HG02678 (cell line): ENCODE data around the gene RIMBP2.

Experiments used
- ATAC-seq: cut with Tn5 transposase; IDR thresholded peaks from one replicate; pipeline ENCODE4 v1.9.1; 2021; ENCODE audit warnings: mild to moderate bottlenecking, moderate library complexity; ENCODE audit not compliant: unreplicated experiment

RIMBP2 gene

DNA sequence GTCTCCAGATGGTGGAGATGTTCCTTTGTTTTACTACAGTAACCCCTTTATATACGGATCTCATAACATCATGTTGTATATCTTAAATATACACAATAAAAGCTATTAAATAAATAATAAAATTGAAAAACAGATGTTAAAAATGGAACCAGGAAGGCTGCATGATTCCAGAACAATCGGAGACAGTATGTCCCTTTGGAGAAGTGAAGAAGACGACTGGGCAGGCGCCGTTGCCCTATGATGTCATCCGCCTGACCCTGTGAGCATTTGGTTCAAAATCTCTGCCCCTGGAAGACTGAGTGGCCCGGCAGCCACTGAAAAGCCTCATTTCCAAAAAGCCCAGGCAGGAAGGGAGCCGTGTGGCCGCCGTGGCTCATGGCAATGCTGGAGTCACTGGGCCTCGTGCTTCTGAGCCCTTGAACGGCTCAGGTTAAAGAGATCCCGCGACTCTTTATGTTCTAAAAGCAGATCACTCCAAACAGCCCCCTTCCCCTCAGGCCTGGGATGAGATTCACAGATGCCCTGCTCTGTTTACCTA, 30.8 kb downstream of the RIMBP2 start:
- ATAC-seq = no peak

DNA sequence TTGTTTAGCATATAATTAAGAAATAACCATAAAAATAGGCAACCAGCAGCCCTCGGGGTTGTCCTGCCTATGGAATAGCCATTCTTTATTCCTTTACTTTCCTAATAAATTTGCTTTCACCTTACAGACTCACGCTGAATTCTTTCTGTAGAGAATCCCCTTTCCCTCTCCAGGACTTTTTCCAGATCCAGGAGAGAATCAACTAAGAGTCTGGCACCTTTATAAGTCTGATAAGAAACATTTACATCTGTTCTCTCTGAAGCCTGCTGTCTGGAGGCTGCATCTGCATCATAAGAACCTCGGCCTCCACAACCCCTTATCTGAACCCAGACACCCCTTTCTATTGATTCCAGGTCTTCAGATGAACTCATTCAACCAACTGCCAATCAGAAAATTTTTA, 32.3 kb downstream of the RIMBP2 start:
- ATAC-seq = no peak

DNA sequence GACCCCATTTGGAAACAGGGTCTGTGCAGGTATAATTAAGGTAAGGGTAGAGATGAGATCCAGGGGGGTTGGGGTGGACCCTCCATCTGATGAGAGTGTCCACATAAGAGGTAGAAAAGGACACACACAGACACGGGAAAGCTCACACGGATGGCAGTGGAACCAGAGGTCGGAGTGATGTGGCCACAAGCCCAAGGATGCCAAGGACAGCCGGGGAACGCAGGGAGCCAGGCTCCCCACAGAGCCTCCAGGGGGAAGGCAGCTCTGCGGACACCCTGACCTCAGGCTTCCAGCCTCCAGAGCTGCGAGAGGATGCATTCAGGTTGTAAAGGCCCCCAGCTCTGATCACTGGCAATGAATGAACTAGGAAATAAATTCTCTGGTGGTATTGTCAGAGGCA, 33.0 kb downstream of the RIMBP2 start:
- ATAC-seq = no peak

DNA sequence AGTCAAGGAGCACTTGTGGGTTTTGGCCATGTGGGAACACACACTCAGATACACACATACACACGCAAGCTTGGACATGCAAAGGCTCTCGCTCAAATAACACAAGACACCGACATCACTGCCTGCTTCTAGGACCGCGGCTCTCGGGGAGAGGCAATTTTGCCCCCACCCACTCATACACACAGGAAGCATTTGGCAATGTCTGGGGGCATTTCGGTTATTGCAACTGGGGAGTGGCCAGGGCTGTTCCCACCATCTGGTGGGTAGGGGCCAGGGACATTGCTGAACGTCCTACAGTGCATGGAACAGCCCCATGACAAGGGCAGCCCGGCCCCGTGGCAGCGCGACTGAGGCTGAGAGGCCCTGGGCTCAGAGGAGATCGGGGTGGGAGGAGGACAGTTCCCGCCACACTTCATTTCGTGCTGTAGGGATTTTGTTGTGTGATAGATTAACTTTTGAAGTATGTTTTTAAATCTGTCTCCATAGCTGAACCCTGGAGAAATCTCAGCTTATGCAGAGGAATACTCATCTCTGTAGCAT, 35.6 kb downstream of the RIMBP2 start:
- ATAC-seq = no peak

DNA sequence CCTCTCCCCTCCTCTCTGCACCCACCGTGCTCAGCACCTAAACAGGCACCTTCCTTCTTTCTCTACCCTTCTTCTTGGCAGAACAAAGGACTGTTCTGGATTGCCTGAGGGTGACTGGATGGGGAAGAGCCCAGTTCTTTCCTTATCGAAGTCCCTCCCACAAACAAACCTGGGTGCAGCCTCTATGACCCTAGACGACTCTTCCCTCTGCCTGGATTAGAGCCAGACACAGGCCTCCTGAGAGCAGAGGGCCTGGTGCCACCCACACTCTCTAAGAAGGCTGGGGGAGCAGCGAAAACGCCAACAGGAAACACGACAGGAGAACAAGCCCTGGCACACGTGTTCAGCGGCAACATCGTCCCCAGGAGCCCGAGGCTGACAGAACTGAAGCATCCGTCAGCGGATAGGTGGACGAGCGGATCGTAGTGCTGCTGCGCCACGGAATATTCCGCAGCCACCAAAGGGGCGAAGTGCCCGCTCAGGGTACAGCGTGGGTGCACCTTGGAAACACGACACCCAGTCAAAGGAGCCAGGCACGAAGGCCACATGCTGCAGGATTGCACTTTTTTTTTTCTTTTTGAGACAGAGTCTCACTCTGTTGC, 38.0 kb downstream of the RIMBP2 start:
- ATAC-seq = no peak

DNA sequence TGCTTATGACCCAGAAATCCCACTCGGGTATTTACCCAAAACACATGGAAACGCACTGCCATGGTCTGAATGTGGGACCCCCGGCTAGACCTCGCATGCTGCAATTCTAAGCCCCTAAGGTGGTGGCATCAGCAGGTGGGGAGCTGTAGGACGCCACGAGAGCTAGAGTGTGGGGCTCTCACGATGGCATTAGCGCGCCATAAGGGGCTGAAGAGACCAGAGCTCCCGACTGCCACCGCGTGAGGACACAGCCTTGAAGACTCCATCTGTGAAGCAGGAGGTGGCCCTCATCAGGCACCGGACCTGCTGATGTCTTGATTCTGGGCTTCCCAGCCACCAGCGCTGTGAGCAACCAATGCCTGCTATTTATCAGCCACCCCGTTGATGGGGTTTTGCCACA, 40.3 kb downstream of the RIMBP2 start:
- ATAC-seq = no peak

DNA sequence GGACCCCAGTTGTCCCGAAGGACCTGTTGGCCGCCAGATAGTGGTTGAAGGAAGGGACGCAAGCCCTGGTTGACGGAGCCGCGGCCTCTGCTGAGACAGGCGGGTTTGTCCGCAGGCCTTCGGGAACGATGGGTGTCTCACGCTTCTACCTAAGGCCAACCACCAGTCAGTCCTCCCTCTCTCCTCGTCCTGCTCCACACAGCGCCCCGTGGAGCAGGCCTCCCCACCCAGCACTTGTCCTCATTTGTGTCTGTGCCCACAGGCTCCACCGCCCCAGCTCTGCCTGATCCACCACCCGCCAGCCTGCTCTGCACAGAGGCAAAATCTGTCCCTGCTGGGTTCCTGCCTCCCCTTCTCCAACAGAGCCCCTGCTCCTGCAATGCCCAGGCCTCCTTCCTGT, 41.0 kb downstream of the RIMBP2 start:
- no peak for ATAC-seq

DNA sequence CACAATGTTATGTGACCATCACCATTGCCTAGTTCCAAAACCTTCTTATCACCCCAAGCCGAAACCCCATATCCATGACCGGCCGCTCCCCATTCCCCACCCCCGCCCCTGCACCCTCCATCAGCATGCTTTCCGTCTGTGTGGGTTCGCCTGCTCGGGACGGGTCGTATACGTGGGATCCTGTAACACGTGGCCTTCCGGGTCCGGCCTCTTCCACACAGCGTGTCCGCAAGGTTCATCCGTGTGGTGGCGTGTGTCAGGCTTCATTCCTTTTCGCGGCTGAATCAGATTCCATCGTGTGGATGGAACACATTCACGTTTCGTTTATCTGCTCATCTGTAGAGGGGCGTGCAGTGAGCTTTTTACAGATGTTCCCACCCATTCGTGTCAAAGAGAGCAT, 41.4 kb downstream of the RIMBP2 start:
- no peak for ATAC-seq

DNA sequence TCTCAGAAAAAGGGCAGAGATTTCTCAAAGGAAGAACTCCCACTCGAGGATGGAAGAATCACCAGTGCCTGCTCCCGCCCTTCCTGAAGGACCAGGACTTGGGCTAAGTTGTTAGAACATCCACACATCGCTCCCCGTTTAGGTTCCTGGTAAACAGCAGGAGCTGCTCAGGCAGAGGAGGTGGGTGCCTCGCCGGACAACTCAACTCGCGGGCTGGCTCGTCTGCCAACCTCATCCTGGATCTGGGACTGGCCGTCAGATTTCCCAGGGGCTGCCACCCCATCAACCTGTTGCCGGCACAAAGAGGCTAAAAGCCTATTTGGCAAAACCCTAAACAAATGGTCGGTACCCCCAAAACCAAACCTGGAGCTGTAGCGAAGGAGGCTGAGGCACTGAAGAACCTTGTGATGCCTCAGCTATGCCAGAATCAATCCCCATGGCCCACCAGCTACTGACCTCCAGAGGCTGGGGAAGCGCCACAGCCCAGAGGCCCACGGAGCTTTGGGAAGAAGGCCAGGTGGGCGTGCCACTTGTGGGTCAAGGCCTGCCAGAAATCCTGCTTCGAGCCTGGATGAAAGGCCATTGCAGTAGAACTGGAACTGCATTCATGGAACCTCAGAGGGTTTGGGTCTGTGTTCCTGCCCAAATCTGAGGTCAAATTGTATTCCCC, 42.9 kb downstream of the RIMBP2 start:
- ATAC-seq = no peak

DNA sequence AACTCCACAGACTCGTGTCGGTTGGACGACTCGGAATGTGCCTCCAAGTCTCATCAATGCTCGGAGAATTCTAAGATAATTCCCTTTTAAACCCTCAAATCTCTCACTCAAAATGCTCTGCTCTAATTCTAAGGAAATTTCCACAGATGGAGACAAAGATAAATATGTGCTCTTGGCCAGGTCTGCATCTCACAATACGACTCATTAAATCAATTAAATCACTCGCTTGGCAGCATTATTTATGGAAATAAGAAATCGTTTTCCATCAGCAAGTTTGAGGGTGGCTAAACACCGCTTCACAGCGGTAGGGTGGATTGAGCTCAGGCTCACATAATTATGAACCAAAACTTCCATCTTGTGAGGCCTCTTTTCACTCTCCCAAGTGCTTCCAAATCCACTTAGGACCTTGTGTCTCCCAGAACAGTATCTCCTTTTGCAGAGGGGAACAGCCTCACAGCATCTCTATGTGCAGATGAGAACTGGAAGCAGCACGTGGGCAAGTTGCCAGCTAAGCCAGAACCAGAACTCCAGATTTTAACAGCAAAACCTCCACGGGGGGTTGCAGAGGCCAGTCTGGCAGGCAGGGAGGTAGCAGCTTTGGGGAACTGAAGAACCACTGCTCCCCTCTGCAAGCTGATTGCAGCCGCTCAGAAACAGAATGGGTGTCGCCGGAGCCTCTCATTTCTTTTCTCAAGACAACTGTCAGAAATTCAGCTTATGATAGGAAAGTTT, 43.8 kb downstream of the RIMBP2 start:
- ATAC-seq = no peak

DNA sequence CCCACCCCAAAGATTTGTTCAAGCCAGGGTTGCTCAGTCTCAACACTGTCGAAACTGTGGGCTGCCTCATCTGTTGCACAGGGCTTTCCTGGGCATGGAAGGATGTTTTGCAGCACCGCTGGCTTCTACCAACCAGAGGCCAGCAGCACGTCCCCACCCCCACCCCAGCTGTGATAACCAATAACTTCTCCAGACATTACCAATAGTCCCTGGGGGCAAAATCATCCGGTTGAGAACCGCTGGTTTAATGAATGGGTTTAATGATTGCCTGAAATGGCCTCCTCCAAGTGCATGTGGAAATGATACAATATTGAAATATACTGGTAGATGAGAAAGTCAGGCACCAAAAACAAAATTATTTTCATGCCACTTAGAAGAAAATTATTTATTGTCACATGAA, 44.5 kb downstream of the RIMBP2 start:
- no peak for ATAC-seq

DNA sequence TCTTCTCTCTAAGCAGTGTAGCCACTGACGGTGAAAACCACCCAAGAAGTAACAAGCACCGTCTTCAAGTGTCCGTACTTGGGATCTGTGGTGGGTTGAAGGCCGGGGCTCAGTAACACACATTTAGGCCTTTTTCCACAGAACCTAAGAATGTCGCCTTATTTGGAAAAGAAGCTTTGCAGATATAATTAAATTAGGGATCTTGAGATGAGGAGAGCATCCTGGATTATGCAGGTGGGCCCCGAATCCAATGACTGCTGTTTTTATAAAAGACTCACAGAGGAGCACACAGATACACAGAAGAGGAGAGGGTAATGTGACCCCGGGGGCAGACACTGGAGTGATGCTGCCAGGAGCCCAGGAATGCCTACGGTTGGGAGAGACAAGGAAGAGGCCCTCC, 46.3 kb downstream of the RIMBP2 start:
- no peak for ATAC-seq

DNA sequence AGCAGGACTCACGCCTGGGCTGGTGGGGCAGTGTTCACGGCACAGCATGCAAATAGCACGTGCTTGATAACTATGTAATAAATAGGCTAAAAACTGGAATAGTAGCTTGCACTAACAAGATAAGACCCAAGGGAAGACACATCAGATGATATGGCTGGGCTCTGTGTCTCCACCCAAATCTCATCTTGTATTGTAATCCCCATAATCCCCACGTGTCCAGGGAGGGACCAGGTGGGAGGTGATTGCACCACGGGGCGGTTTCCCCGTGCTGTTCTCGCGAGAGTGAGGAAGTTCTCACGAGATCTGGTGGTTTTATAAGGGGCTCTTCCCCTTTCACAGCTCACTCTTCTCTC, 46.9 kb downstream of the RIMBP2 start:
- ATAC-seq = no peak

DNA sequence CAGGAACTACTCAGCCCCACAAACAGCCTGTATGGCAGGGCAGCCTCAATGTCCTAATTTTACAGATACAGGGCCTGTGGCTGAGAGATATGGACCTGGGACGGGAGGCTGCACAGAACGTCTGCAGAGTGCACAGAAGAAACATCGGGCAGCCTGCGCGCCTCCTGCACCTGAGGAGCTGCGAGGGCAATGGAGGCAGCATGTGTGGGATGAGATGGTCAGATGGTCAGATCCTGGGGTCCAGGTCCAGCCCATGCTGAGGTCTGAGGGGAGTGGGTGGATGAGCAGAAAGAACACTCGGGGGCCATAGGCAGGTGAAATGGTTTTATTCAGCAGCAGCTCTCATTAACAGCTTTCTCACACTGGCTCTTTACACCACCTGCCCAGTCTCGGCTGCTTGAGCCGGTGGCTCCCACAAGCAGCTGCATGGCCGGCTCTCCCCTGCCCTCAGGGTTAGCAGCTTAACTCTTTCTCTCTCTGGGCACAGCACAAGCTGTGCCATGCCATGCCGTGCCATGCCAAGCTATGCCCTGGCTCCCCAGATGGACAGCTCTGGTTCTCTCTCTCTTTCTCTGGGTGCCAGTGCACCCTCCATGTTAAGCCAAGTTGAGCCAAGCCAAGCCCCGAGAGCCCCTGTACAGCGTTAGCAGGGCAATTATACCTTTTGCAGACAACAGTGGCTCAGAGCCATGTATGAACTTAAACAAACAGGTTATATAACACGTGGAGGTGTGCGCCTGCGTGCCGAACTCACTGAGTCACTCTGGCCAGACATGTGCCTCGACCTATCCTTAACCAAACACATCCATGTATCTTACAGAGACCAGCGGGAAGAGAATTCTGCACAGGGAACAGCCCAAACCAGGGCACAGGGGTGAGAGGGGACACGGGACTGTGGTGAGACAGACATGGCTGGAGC, 47.6 kb downstream of the RIMBP2 start:
- ATAC-seq = no peak

DNA sequence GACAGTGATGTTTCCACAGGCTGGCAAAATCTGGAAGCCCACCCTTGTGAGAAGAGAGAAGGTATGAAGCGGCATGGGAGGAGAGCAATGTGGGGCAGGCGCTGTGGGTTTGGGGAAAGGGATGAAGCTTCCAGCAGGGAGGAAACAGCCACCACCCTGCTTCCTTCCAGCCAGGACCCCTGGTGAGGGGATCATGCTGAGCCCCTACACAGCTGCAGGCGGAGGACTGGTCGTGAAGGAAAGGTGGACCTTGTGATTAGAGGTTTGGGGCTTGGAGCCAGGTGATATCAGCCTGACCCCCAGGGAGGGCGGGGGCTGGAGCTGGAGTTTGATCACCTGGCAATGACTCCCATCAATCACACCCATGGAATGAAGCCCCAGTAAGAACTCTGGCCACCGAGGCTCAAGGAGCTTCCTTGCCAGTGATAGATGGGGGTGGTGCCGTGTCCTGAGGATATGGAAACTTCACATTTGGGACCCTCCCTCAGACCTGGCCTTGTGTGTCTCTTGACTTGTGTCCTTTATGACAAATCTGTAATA, 48.6 kb downstream of the RIMBP2 start:
- ATAC-seq = no peak

DNA sequence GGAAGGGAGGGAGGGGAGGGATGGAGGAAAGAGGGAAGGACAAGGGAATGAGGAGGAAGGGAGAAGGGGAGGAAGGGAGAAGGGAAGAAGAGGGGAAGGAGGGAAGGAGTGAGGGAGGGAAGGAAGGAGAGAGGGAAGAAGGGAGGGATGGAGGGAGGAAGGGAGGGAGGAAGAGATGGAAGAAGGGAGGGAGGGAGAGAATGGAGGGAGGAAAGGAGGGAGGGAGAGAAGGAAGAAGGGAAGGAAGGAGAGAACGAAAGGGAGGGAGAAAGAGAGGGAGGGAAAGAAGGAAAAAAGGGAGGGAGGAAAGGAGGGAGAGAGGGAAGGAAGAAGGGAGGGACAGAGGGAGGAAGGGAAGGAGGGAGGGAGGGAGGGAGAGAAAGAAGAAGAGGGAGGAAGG, 49.5 kb downstream of the RIMBP2 start:
- ATAC-seq = no peak

DNA sequence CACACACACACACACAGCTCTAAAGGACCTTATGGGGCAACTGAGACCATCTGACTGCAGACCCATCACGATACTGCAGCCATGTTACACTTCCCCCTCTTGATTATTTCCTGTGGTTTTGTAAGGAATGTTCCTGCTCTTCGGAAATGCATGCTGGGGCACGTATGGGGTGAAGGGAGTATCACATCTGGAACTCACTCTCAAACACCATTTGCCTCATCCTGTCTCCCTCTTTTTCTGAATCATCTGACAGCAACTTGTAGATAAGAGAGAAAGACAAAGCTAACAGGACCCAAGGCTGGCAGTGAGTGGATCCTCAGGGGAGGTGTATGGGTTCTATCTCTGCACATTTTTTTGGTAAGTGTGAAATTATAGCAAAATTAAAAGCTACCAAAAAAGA, 50.3 kb downstream of the RIMBP2 start:
- no peak for ATAC-seq

DNA sequence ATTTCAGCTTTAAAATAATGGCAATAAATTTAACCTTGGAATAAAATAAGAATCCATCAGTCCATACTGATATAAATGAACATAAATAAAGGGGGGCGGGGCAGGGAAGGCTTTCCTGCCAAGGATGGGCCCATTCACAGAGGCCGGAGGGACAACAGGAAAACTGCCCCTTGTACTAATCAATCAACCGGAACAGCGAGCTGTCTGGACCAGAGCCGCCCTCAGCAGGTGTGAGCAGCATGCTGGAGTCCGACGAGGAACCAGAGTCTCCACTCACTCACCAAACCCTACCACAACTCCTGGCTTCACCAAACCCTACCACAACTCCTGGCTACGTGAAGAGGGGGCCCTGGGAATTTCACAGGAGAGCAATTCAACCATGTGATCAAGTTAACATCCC, 51.3 kb downstream of the RIMBP2 start:
- ATAC-seq = no peak

DNA sequence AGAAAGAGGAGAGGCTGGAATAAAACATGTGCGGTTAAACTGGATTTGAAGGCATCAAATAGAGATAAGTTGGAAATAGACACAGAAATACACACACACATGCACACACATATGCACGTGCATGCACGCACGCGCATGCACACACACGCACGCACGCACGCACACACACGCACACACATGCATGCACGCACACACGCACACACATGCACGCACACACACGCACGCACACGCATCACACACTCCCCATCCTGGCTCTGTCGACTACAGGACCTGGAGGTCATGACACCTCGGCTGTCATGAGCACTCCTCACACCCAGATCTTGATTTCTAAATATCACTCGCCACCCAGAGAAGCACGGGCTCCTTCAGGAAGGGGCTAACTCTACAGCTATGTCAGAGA, 51.8 kb downstream of the RIMBP2 start:
- no peak for ATAC-seq

DNA sequence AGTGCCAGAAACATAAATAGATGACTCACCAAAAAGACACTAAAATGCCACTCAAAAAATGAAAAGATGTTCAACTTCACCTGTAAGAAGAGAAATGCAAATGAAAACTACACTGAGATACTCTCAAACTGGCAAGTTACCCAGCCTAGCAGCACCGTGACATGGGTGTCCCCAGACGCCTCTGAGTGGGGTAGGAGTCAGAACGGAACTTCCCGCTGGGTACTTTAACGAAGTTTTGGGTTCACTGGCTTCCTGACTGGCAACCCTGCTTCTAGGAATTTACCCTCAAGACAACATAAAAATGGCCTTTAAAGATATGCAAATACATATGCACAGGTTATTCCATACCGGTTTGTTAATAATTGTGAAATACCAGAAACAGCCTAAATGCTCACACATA, 52.6 kb downstream of the RIMBP2 start:
- no peak for ATAC-seq
